OCI-LY3 (cell line): ENCODE measurements around the gene E2F1.

Source experiments
- CTCF ChIP-seq: fragments of 200-600, 300-600 bp; sonication (generic); IDR thresholded peaks from 2 replicates; pipeline ENCODE4 v1.5.1; 2014; ENCODE audit warnings: antibody characterized with exemption, low read length, low read depth
- EZH2phosphoT487 ChIP-seq: fragments of 200-600 bp; shearing (Covaris generic); IDR thresholded peaks from 2 replicates; pipeline ENCODE4 v1.6.1; 2018; ENCODE audit warnings: antibody characterized with exemption, mixed run types, low read depth

- TF ChIP-seq CTCF, result no peak
- TF ChIP-seq EZH2phosphoT487, result no peak
Observed at GRCh38 chr20:33666293-33667244, 19.6 kb downstream of the E2F1 start, which contains the start of gene ACTL10.
